H9 (cell line): Measurements from ENCODE around the gene CRACDL. TPM values are rescaled to one million over a fixed set of nuclear protein-coding genes. Genes with fewer than 3 reads are reported as not detected.

Experiments
- DNase-seq: peaks from one replicate; pipeline ENCODE4 v3.0.0-alpha.2; 2017
- H2AFZ ChIP-seq: one replicate; pipeline ENCODE4 v1.6.1; 2013; ENCODE audit warnings: mild to moderate bottlenecking, low read length, control low read depth, moderate library complexity
- H2AK5ac ChIP-seq: 2 replicates; pipeline ENCODE4 v1.6.1; 2013; ENCODE audit warnings: low read length, control low read depth, mixed read lengths; ENCODE audit not compliant: insufficient read length
- H2BK120ac ChIP-seq: one replicate; pipeline ENCODE4 v1.6.1; 2013; ENCODE audit warnings: low read depth, mild to moderate bottlenecking, low read length, control low read depth, inconsistent platforms; ENCODE audit not compliant: poor library complexity, severe bottlenecking
- H2BK12ac ChIP-seq: 2 replicates; pipeline ENCODE4 v1.6.1; 2013; ENCODE audit warnings: low read length, control low read depth, mixed read lengths, low read depth; ENCODE audit not compliant: insufficient read length
- H2BK15ac ChIP-seq: 2 replicates; pipeline ENCODE4 v1.6.1; 2013; ENCODE audit warnings: low read depth, low read length, control low read depth
- H2BK20ac ChIP-seq: one replicate; pipeline ENCODE4 v1.6.1; 2013; ENCODE audit warnings: low read depth, mild to moderate bottlenecking, low read length, control low read depth, inconsistent platforms; ENCODE audit not compliant: poor library complexity, severe bottlenecking
- H2BK5ac ChIP-seq: 2 replicates; pipeline ENCODE4 v1.6.1; 2013; ENCODE audit warnings: low read length, control low read depth, mixed read lengths; ENCODE audit not compliant: insufficient read length
- H3K14ac ChIP-seq: 2 replicates; pipeline ENCODE4 v1.6.1; 2013; ENCODE audit warnings: low read length, control low read depth; ENCODE audit not compliant: insufficient read depth
- H3K18ac ChIP-seq: 2 replicates; pipeline ENCODE4 v1.6.1; 2013; ENCODE audit warnings: low read depth, mild to moderate bottlenecking, mixed read lengths, low read length, control low read depth; ENCODE audit not compliant: insufficient read length
- H3K23ac ChIP-seq: 2 replicates; pipeline ENCODE4 v1.6.1; 2013; ENCODE audit warnings: low read length, control low read depth, mixed read lengths, low read depth; ENCODE audit not compliant: insufficient read length
- H3K23me2 ChIP-seq: 2 replicates; pipeline ENCODE4 v1.6.1; 2013; ENCODE audit warnings: low read depth, mild to moderate bottlenecking, mixed read lengths, low read length, control low read depth; ENCODE audit not compliant: insufficient read length, poor library complexity, severe bottlenecking
- H3K27ac ChIP-seq: 2 replicates; pipeline ENCODE4 v1.5.1; 2013; ENCODE audit warnings: low read length, control low read depth, mixed read lengths, low read depth; ENCODE audit not compliant: insufficient read length
- H3K27me3 ChIP-seq: 2 replicates; pipeline ENCODE4 v1.6.1; 2013; ENCODE audit warnings: low read length, control low read depth, inconsistent platforms; ENCODE audit not compliant: insufficient read depth
- H3K4ac ChIP-seq: 2 replicates; pipeline ENCODE4 v1.6.1; 2013; ENCODE audit warnings: low read depth, mild to moderate bottlenecking, control low read depth, inconsistent platforms, low read length, moderate library complexity
- H3K4me1 ChIP-seq: 2 replicates; pipeline ENCODE4 v1.6.1; 2013; ENCODE audit warnings: low read length, control low read depth, inconsistent platforms; ENCODE audit not compliant: insufficient read depth
- H3K4me2 ChIP-seq: 2 replicates; pipeline ENCODE4 v1.6.1; 2013; ENCODE audit warnings: low read length, control low read depth, mixed read lengths; ENCODE audit not compliant: insufficient read length, insufficient read depth
- H3K56ac ChIP-seq: 2 replicates; pipeline ENCODE4 v1.6.1; 2013; ENCODE audit warnings: low read depth, mild to moderate bottlenecking, mixed read lengths, low read length, control low read depth; ENCODE audit not compliant: insufficient read length
- H3K79me1 ChIP-seq: 2 replicates; pipeline ENCODE4 v1.6.1; 2013; ENCODE audit warnings: low read depth, mild to moderate bottlenecking, moderate library complexity, low read length, control low read depth, inconsistent platforms; ENCODE audit not compliant: insufficient read depth, poor library complexity, severe bottlenecking
- H3K79me2 ChIP-seq: 2 replicates; pipeline ENCODE4 v1.6.1; 2013; ENCODE audit warnings: low read length, control low read depth, inconsistent platforms; ENCODE audit not compliant: insufficient read depth
- H3K9ac ChIP-seq: 2 replicates; pipeline ENCODE4 v1.6.1; 2013; ENCODE audit warnings: low read length, control low read depth, mixed read lengths; ENCODE audit not compliant: insufficient read length; ENCODE audit errors: extremely low read depth
- H3K9me3 ChIP-seq: one replicate; pipeline ENCODE4 v1.6.1; 2013; ENCODE audit warnings: low read depth, low read length, inconsistent platforms; ENCODE audit not compliant: control insufficient read depth
- H3T11ph ChIP-seq: one replicate; pipeline ENCODE4 v1.6.1; 2013; ENCODE audit warnings: mild to moderate bottlenecking, low read length, control low read depth, inconsistent platforms
- H4K20me1 ChIP-seq: one replicate; pipeline ENCODE4 v1.6.1; 2013; ENCODE audit not compliant: control insufficient read depth, insufficient read length, insufficient read depth
- H4K5ac ChIP-seq: 2 replicates; pipeline ENCODE4 v1.6.1; 2013; ENCODE audit warnings: low read depth, mild to moderate bottlenecking, mixed read lengths, low read length, control low read depth; ENCODE audit not compliant: insufficient read length
- H4K8ac ChIP-seq: replicated peaks from 2 replicates; pipeline ENCODE4 v1.6.1; 2013; ENCODE audit warnings: low read length, control low read depth, mixed read lengths, low read depth; ENCODE audit not compliant: insufficient read length
- H4K91ac ChIP-seq: 2 replicates; pipeline ENCODE4 v1.6.1; 2013; ENCODE audit warnings: low read depth, mild to moderate bottlenecking, moderate library complexity, mixed read lengths, low read length, control low read depth; ENCODE audit not compliant: insufficient read length
- H3K27ac Mint-ChIP-seq, 3 experiments: 2 replicates in 2 of 3; 3 replicates in 1 of 3; pipeline ENCODE4 v1.8.0; 2020 to 2021; ENCODE audit warnings: mixed read lengths in 3 of 3, mild to moderate bottlenecking in 1 of 3, moderate library complexity in 1 of 3
- H3K27me3 Mint-ChIP-seq: 2 replicates; pipeline ENCODE4 v1.8.0; 2021; ENCODE audit warnings: low read depth, mild to moderate bottlenecking, moderate library complexity, mixed read lengths
- H3K36me3 Mint-ChIP-seq, 3 experiments: 2 replicates in 2 of 3; 3 replicates in 1 of 3; pipeline ENCODE4 v1.8.0; 2020 to 2021; ENCODE audit warnings: low read depth in 3 of 3, mixed read lengths in 3 of 3; ENCODE audit not compliant: insufficient read depth in 1 of 3
- H3K4me1 Mint-ChIP-seq, 2 experiments: 2 replicates each; pipeline ENCODE4 v1.8.0; 2020; ENCODE audit warnings: mixed read lengths in 2 of 2
- H3K4me3 Mint-ChIP-seq, 2 experiments: 2 replicates in 1 of 2; 3 replicates in 1 of 2; pipeline ENCODE4 v1.8.0; 2020 to 2021; ENCODE audit warnings: mild to moderate bottlenecking in 2 of 2, mixed read lengths in 2 of 2, moderate library complexity in 1 of 2
- H3K9me3 Mint-ChIP-seq, 2 experiments: 2 replicates in 1 of 2; 3 replicates in 1 of 2; pipeline ENCODE4 v1.8.0; 2020; ENCODE audit warnings: mild to moderate bottlenecking in 2 of 2, mixed read lengths in 2 of 2, moderate library complexity in 1 of 2
- CTCF ChIP-seq: fragments of 200-600 bp; sonication (generic); conservative IDR thresholded peaks from 3 replicates; pipeline ENCODE4 v1.8.0; 2021; ENCODE audit warnings: antibody characterized with exemption, mild to moderate bottlenecking
- WGBS: extraction: QIAGEN DNeasy Blood & Tissue Kit; methylation state at CpG from one replicate; pipeline ENCODE4 v1.1.7; 2013; ENCODE audit warnings: missing lambda C conversion rate, low lambda C conversion rate, mixed read lengths; ENCODE audit not compliant: insufficient read length; ENCODE audit errors: extremely low coverage; 5-methylcytosine and 5-hydroxymethylcytosine counted together
- total RNA-seq: library from RNA; stranded (reverse); gene quantifications from 2 replicates; pipeline ENCODE4 v1.2.1, GENCODE V29; 2021

The CRACDL gene
- total RNA-seq, 1 experiment from 2014 or later: 0.48 TPM

DNA sequence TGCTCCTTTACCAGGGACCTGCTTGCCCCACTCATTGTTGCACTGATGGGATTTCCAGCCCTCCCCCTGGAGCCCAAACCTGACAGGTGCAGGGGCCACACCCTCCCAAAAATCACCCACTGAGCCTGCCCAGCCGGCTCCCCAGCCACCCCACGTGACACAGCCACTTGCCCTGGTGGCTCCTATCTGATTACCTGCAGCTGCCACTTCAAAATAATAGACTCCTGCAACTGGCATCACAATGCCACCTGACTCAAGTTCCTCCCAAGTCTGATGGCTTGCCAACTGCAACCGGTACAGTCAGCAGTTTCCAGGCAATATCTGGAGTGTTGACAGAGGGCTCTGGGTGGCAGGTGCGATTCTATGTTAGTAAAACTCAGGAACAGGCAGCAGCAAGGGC, 66.2 kb downstream of the CRACDL start:
- TF ChIP-seq CTCF: no peak
- Histone ChIP-seq H2BK12ac (no peak overlapping the region), H3K23me2 (no peaks in the 10 kb centered on the region), H3K79me2 (no peaks in the 10 kb centered on the region), H3K18ac (no peak overlapping the region), H3K9me3 (no peaks in the 10 kb centered on the region), H4K20me1 (no peaks in the 10 kb centered on the region), H3K23ac (no peak overlapping the region), H2BK20ac (no peak overlapping the region), H2AK5ac (no peak overlapping the region), H3K4ac (no peak overlapping the region), H3K9ac (no peak overlapping the region), H4K91ac (no peak overlapping the region), H3K4me1 (no peaks in the 10 kb centered on the region; the same call in 1 of the 2 replicates), H3K4me2 (no peak overlapping the region), H3K27me3 (no peaks in the 10 kb centered on the region), H2AFZ (no peak overlapping the region), H3T11ph (no peak overlapping the region), H4K8ac (no peak overlapping the region), H2BK15ac (no peak overlapping the region), H3K14ac (no peak overlapping the region), H2BK5ac (no peak overlapping the region), H2BK120ac (no peak overlapping the region), H4K5ac (no peak overlapping the region), H3K56ac (no peak overlapping the region), H3K79me1 (no peaks in the 10 kb centered on the region), H3K27ac (no peak overlapping the region)
- Mint-ChIP-seq H3K4me1 (peaks cover 14 to 16% of the 10 kb centered on the region in 2 experiments), H3K36me3 (no peaks in the 10 kb centered on the region), H3K9me3 (no peaks in the 10 kb centered on the region), H3K27me3 (no peaks in the 10 kb centered on the region; the same call in 1 of the 2 replicates), H3K27ac (peak overlapping the region in 2 of 3 experiments; percentile 27 to 73; a peak in 2 of 7 replicates), H3K4me3 (no peak overlapping the region)
- no peak for DNase-seq
- WGBS: no CpG with 5 or more reads among the region's 4 CpGs
